ENCODE measurements around the gene LRBA. TPM values are rescaled to one million over a fixed set of nuclear protein-coding genes. Genes with fewer than 3 reads are reported as not detected.

Gene LRBA
- polyA plus RNA-seq, 1 experiment: 23.4 TPM

- no peak overlapping the region for H3K27ac ChIP-seq (ENCODE audit: low read depth, low read length)
- no peak overlapping the region for H3K4me3 ChIP-seq (ENCODE audit: low read depth, low read length)
- POLR2A ChIA-PET: no interaction called here
- CTCF ChIA-PET: no interaction called here
- no peak for DNase-seq (ENCODE audit: low read depth, low spot score)
- no peaks in the 10 kb centered on the region for H3K27me3 ChIP-seq (ENCODE audit: control insufficient read depth, insufficient read depth, low read length)
- no peaks in the 10 kb centered on the region for H3K9me3 ChIP-seq (ENCODE audit: control insufficient read depth, insufficient read depth, low read length)
- TF ChIP-seq, protein P1, sequence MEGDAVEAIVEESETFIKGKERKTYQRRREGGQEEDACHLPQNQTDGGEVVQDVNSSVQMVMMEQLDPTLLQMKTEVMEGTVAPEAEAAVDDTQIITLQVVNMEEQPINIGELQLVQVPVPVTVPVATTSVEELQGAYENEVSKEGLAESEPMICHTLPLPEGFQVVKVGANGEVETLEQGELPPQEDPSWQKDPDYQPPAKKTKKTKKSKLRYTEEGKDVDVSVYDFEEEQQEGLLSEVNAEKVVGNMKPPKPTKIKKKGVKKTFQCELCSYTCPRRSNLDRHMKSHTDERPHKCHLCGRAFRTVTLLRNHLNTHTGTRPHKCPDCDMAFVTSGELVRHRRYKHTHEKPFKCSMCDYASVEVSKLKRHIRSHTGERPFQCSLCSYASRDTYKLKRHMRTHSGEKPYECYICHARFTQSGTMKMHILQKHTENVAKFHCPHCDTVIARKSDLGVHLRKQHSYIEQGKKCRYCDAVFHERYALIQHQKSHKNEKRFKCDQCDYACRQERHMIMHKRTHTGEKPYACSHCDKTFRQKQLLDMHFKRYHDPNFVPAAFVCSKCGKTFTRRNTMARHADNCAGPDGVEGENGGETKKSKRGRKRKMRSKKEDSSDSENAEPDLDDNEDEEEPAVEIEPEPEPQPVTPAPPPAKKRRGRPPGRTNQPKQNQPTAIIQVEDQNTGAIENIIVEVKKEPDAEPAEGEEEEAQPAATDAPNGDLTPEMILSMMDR (IDR thresholded peaks at IDR 0.05; ENCODE audit: low read depth, low read length): no peak
Observed at GRCh38 chr4:150650751-150651150, 364.3 kb downstream of the LRBA start.

GRCh38 chr4:150648123-150648522 is 367.0 kb downstream of the LRBA start:
- Histone ChIP-seq H3K27me3 (ENCODE audit: control insufficient read depth, insufficient read depth, low read length) (no peaks in the 10 kb centered on the region), H3K27ac (ENCODE audit: low read depth, low read length) (no peak overlapping the region), H3K9me3 (ENCODE audit: control insufficient read depth, insufficient read depth, low read length) (no peaks in the 10 kb centered on the region), H3K4me3 (ENCODE audit: low read depth, low read length) (no peak overlapping the region)
- TF ChIP-seq, protein P1 (IDR thresholded peaks at IDR 0.05; ENCODE audit: low read depth, low read length): no peak
- DNase-seq (ENCODE audit: low read depth, low spot score): no peak
- ChIA-PET CTCF (interaction anchor here (0.6 to 1.3 kb wide), 2 partner anchors 14 to 522 kb away, joined by 3 to 7 read pairs; no protein-coding TSS in a partner anchor), POLR2A (no interaction called here)

DNA sequence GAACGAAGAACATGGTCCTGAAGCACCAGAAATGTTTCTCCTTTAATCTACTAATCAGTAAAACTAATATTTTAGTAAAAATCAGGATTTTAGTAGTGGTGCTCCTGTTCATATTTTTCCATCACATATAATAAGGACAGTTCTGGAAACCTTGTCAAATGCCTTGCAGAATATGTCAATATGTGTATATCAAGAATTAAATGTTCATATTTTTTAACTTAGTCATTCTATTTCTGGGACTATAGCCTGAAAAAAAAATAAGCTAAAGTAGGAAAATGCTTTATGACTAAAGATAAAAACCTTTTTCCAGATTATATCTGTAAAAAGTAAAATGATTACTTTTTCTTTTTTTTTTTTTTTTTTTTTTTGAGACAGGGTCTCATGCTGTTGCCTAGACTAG is 368.1 kb downstream of the LRBA start:
- CTCF ChIA-PET: no interaction called here
- POLR2A ChIA-PET: no interaction called here
- Histone ChIP-seq H3K9me3 (ENCODE audit: control insufficient read depth, insufficient read depth, low read length) (no peaks in the 10 kb centered on the region), H3K4me3 (ENCODE audit: low read depth, low read length) (no peak overlapping the region), H3K27ac (ENCODE audit: low read depth, low read length) (no peak overlapping the region), H3K27me3 (ENCODE audit: control insufficient read depth, insufficient read depth, low read length) (no peaks in the 10 kb centered on the region)
- DNase-seq (ENCODE audit: low read depth, low spot score): no peak
- TF ChIP-seq, protein P1 (IDR thresholded peaks at IDR 0.05; ENCODE audit: low read depth, low read length): no peak

DNA sequence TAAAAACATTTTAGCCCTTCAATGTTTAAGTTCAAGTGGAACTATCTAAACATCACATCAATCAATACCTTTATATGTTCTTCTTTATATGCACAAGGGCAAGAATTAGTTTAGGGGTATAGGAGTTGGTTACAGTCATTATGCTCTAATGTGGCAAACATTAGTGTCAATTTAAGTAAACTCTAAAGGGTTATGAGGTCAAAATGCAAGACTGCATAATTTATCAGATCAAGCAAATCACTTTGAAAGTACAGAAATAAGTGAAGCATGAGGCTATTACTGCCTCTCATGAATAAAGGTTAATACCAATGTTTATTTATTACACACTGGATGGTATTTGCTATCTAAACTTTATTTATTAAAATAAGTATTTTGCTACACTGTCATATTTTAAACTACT is 373.5 kb downstream of the LRBA start:
- no peaks in the 10 kb centered on the region for H3K9me3 ChIP-seq (ENCODE audit: control insufficient read depth, insufficient read depth, low read length)
- no peaks in the 10 kb centered on the region for H3K27me3 ChIP-seq (ENCODE audit: control insufficient read depth, insufficient read depth, low read length)
- TF ChIP-seq, protein P1 (IDR thresholded peaks at IDR 0.05; ENCODE audit: low read depth, low read length): no peak
- no peak for DNase-seq (ENCODE audit: low read depth, low spot score)
- no peak overlapping the region for H3K27ac ChIP-seq (ENCODE audit: low read depth, low read length)
- H3K4me3 ChIP-seq (ENCODE audit: low read depth, low read length): no peak overlapping the region
- POLR2A ChIA-PET: no interaction called here
- CTCF ChIA-PET: no interaction called here

DNA sequence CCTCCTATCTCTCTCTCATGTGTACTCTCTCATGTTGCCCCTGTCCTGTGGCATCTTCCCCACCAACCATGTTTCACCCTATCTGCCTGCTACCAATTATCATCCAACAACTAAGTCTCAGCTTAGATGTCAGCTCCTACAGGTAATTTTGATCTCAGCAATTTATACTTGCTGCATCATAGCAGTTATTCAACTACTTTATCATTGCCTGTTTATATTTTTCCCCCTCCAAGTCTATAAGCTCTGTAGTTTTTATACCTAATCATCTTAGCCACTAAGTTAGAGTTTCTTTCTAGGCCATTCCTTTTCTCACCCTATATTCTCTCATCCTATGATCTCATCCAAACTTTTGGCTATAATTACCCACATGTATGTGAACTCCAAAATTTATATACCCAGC is 382.4 kb downstream of the LRBA start:
- ChIA-PET CTCF (no interaction called here), POLR2A (no interaction called here)
- H3K4me3 ChIP-seq (ENCODE audit: low read depth, low read length): no peak overlapping the region
- no peaks in the 10 kb centered on the region for H3K9me3 ChIP-seq (ENCODE audit: control insufficient read depth, insufficient read depth, low read length)
- no peaks in the 10 kb centered on the region for H3K27me3 ChIP-seq (ENCODE audit: control insufficient read depth, insufficient read depth, low read length)
- TF ChIP-seq, protein P1 (IDR thresholded peaks at IDR 0.05; ENCODE audit: low read depth, low read length): no peak
- H3K27ac ChIP-seq (ENCODE audit: low read depth, low read length): no peak overlapping the region
- DNase-seq (ENCODE audit: low read depth, low spot score): no peak

Measured in AG04450 (cell line).